ENCODE data around the gene GPATCH2L.

The GPATCH2L gene

GRCh38 chr14:76228138-76228537 is 76.4 kb downstream of the GPATCH2L start:
- H3K4me1 ChIP-seq (ENCODE audit: insufficient read depth, poor library complexity, severe bottlenecking) = peaks cover 6% of the 10 kb centered on the region
- H3K9me3 ChIP-seq (ENCODE audit: severe bottlenecking) = no peaks in the 10 kb centered on the region
- H3K4me3 ChIP-seq (ENCODE audit: severe bottlenecking) = no peak overlapping the region
- no peaks in the 10 kb centered on the region for H3K27me3 ChIP-seq (ENCODE audit: insufficient read depth, poor library complexity, severe bottlenecking)
- ATAC-seq (ENCODE audit: low read depth) (no peak), DNase-seq (ENCODE audit: low spot score) (no peak)
- no peaks in the 10 kb centered on the region for H3K36me3 ChIP-seq (ENCODE audit: low read depth)
- TF ChIP-seq CTCF (IDR thresholded peaks at IDR 0.05; ENCODE audit: poor library complexity, severe bottlenecking) = no peak
- no peak overlapping the region for H3K27ac ChIP-seq (ENCODE audit: poor library complexity, severe bottlenecking)

- H3K9me3 ChIP-seq (ENCODE audit: severe bottlenecking) = no peaks in the 10 kb centered on the region
- H3K27me3 ChIP-seq (ENCODE audit: insufficient read depth, poor library complexity, severe bottlenecking) = no peaks in the 10 kb centered on the region
- no peak for ATAC-seq (ENCODE audit: low read depth)
- no peak overlapping the region for H3K27ac ChIP-seq (ENCODE audit: poor library complexity, severe bottlenecking)
- H3K4me3 ChIP-seq (ENCODE audit: severe bottlenecking) = no peak overlapping the region
- TF ChIP-seq CTCF (IDR thresholded peaks at IDR 0.05; ENCODE audit: poor library complexity, severe bottlenecking) = no peak
- peaks cover 3% of the 10 kb centered on the region for H3K4me1 ChIP-seq (ENCODE audit: insufficient read depth, poor library complexity, severe bottlenecking)
- DNase-seq (ENCODE audit: low spot score) = no peak
- H3K36me3 ChIP-seq (ENCODE audit: low read depth) = no peaks in the 10 kb centered on the region
Observed at GRCh38 chr14:76232800-76233199, 81.1 kb downstream of the GPATCH2L start.

- no peak for TF ChIP-seq CTCF (IDR thresholded peaks at IDR 0.05; ENCODE audit: poor library complexity, severe bottlenecking)
- Histone ChIP-seq H3K4me3 (ENCODE audit: severe bottlenecking) (no peak overlapping the region), H3K27me3 (ENCODE audit: insufficient read depth, poor library complexity, severe bottlenecking) (no peaks in the 10 kb centered on the region), H3K4me1 (ENCODE audit: insufficient read depth, poor library complexity, severe bottlenecking) (no peaks in the 10 kb centered on the region), H3K27ac (ENCODE audit: poor library complexity, severe bottlenecking) (no peak overlapping the region), H3K36me3 (ENCODE audit: low read depth) (no peaks in the 10 kb centered on the region), H3K9me3 (ENCODE audit: severe bottlenecking) (no peaks in the 10 kb centered on the region)
- no peak for DNase-seq (ENCODE audit: low spot score)
- no peak for ATAC-seq (ENCODE audit: low read depth)
Observed at GRCh38 chr14:76235628-76236027, 83.9 kb downstream of the GPATCH2L start.

- Histone ChIP-seq H3K4me3 (ENCODE audit: severe bottlenecking) (no peak overlapping the region), H3K4me1 (ENCODE audit: insufficient read depth, poor library complexity, severe bottlenecking) (no peaks in the 10 kb centered on the region), H3K36me3 (ENCODE audit: low read depth) (no peaks in the 10 kb centered on the region), H3K9me3 (ENCODE audit: severe bottlenecking) (no peaks in the 10 kb centered on the region), H3K27ac (ENCODE audit: poor library complexity, severe bottlenecking) (no peak overlapping the region), H3K27me3 (ENCODE audit: insufficient read depth, poor library complexity, severe bottlenecking) (no peaks in the 10 kb centered on the region)
- no peak for ATAC-seq (ENCODE audit: low read depth)
- no peak for TF ChIP-seq CTCF (IDR thresholded peaks at IDR 0.05; ENCODE audit: poor library complexity, severe bottlenecking)
- no peak for DNase-seq (ENCODE audit: low spot score)
Observed at GRCh38 chr14:76236172-76237130, 84.7 kb downstream of the GPATCH2L start.

All from RWPE2 (cell line).